GM21390 (cell line): ENCODE data around the gene VRK3.
A peak's percentile ranks its signal among the peaks of the same experiment; 100 is the strongest.
"Not testable (repeated sequence)": the region's sequence is repeated elsewhere in the genome, so short reads cannot be mapped to it uniquely, and the experiment has no call there.

Source experiments
- ATAC-seq: cut with Tn5 transposase; IDR thresholded peaks from one replicate; pipeline ENCODE4 v1.9.1; 2021; ENCODE audit not compliant: unreplicated experiment

The VRK3 gene

DNA sequence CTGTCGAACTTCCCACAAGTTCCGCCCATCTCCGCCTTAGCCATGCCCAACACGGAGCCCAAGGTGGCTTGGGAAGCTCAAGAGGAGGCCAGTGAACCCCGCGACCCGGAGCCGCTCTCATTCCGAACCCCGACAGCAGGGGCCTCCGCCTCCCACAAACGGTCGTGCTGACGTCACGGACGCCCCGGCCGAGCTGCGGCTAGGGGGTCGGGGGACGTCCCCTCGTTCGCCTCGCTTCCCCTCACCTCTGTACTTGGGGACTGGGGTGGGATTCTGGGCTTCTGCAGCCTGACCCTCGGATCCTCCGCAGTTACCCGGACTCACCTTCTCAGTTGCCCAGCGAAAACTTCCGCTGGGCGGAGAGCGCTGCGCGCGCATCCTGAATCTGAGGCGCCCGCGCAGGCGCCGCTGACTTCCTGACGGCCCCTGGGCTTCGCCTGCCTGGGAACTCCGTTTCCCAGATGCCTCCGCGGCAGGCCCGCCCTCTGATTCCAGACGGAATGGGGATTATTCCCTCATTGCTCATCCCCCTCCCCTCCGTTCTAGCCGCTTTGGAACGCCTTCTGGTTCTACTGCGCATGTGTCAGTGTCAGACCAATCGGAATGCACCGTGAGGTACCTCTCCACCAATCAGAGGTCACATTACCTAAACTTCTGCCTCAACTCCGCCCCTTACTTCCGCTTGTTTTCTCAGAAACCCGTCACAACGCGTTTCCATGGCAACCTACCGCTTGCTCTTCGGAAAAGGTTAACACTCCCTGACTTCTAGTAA is at the start of gene VRK3:
Gene VRK3 (minus strand): TSS at position 351 of the 772 bp plus-strand sequence. CDS start 9,210 bp downstream, outside the sequence.
- ATAC-seq: peak; percentile 73

DNA sequence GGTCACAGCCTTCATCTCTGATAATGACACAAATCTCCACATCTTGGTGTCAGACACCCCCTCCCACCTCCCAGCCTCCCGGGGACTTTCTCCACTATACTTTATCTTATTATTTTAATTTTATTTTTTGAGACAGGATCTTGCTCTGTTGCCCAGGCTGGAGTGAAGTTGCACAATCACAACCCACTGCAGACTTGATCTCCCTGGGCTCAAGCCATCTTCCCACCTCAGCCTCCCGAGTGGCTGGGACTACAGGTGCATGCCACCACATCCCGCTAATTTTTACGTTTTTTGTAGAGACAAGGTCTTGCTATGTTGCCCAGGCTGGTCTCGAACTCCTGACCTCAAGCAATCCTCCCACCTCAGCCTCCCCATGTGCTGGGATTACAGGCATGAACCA is 43.2 kb upstream of the VRK3 start:
- not testable (repeated sequence) for ATAC-seq

DNA sequence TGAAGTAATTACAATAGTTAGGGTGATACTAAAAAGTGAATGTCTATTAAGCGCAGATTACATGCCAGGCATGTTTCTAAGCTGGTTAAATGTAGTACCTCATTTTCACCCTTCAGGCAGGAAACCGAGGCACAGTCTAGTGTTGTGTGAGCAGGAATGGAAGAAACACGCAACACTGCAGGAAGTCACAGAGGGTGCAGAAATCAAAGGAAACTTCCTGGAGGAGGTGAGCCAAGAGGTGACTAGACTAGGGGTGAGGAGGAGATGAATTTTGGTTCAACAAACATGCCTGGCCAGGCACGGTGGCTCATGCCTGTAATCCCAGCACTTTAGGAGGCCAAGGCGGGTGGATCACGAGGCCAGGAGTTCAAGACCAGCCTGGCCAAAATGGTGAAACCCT is 42.4 kb upstream of the VRK3 start:
- no peak for ATAC-seq

DNA sequence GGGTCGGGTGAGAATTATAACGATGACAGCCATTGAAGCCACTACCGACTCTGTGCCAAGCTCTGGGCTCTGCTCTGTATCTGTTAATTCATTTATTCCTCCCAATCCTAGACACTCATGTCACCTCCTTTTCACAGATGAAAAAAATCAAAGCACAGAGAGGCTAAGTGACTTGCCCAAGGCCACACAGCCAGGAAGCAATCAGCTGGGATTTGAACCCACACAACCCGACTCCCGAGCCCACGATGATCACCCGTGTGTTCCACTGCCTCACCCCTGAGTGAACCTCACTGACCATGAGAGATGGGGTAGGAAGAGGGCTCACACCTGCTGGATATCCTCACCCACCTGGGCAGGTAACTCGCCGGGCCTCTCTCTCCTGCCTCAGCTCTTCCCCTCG is 40.8 kb upstream of the VRK3 start:
- ATAC-seq: no peak

DNA sequence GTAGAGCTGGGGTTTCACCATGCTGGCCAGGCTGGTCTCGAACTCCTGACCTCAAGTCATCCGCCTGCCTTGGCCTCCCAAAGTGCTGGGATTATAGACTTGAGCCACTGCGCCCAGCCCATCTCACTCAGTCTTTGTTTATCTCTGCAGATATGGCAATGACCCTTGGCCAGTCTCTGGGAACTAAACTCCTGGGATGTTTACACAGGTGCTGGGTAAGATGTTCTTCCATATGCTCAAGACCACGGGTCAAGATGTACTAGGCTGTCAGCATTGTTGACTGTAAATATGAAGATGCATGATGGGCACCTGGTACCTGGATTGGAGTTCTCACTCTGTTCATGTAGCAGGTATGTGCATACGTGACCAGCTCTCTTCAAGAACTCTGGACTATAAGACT is 36.5 kb upstream of the VRK3 start:
- no peak for ATAC-seq

DNA sequence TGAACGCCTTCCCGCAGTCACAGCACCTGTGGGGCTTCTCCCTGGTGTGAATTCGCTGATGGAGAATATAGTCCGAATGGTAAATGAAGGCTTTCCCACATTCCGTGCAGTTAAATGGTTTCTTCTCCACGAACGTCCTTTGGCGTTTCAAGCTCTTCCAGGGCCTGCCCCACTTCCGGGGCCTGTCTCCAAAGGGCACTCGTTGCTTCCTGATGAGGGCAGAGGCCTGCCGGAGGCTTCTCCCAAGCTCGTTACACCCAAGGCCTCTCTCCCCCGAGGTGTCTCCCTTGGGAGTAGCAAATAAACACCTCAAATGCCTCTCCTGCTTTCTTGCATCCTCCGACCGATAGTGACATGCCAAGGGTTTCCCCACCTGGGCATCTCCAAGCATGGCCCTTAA is 34.9 kb upstream of the VRK3 start:
- ATAC-seq: no peak

DNA sequence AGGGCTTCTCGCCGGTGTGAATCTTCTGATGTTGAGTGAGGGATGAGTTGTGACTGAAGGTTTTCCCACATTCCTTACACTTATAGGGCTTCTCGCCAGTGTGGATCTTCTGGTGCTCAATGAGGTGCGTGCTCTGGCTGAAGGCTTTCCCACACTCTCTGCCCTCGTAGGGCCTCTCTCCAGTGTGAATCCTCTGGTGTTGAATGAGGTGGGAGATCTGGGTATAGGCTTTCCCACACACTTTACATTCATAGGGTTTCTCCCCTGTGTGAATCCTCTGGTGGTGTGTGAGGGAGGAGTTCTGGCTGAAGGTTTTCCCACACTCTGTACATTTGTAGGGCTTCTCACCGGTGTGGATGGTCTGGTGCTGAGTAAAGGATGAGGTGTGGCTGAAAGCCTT is 33.9 kb upstream of the VRK3 start:
- ATAC-seq: no peak

GRCh38 chr19:50058425-50058824 is 33.3 kb upstream of the VRK3 start:
- ATAC-seq: no peak

DNA sequence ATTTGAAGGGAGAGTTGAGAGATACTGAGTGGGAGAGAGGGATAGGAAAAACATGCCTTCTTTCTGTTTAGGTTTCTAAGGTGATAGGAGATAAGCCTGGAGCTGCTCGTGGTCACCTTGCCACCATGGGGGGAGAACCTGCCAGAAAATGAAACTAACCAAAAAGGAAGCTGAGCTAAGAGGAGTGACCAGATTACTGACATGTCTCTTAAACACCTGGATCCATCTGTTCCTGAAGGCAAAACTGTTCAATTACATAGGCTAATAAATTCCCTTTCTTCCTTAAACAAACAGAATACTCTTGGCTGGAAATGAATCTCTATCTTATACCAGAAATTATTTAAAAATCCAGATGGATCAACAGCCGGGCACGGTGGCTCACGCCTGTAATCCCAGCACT is 27.9 kb upstream of the VRK3 start:
- ATAC-seq: no peak

- no peak for ATAC-seq
Observed at GRCh38 chr19:50051964-50052363, 26.8 kb upstream of the VRK3 start.

DNA sequence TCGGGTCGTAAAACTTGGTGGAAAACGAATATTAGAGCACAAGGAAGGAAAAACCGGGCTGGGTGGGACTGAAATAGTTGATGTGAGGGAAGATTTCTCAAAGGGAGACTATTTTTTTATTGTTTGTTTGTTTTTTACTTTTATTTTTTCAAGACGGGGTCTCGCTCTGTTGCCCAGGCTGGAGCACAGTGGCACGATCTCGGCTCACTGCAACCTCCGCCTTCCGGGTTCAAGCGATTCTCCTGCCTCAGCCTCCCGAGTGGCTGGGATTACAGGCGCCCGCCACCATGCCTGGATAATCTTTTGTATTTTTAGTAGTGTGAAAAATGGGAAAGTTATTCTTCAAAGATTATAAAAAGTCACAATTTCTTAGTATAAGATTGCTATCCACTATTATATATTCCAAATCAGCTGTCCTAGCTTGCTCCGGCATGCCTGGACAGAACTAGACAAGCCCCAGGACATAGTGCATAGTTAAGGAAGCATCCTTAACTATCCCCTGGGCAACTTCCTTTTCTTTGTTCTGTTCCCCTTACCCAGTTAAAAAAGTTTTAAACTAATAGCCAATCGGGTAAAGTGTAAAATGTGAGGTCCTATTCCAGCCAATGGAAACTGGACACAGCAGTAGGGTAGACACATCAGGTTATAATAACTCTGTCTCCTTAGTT is 26.2 kb upstream of the VRK3 start:
- not testable (repeated sequence) for ATAC-seq

DNA sequence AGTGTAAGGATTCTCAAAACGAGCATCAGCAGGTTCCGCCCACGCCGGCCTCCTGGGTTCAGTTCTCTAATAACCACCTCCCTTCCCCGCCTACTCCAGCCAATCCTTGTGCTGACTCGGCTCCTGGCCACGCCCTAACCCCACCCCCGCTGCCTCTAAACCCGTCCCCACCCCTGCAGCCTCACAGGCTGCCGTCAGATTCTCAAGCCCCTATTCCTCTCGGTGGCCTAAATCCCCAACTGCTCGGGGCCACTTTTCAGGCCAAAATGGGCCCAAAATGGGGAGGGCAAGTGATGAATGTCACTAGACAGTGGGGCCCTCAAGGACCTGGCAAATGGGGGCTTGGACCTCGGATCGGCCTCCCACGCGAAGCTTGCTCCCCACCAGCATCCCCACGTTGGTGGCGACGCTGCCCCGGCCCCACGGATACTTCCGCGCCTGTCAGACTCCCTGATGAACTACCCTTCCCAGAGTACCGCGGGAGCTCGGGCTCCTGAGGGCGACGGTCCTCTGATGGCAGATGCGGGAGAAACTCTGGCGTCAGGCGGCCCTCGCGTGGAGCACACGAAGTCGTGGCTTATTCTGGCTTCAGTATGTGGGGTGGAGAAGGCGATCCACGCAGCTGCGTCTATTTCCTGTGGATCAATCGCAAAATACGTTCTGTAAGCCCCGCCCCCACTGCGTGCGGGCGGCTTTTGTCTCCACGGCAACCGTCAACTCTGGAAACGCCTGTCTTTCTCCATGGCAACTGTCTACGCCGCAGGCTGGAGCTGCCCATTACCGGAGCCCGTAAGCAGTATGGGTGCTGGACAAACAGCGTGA is 25.4 kb upstream of the VRK3 start:
- no peak for ATAC-seq

- ATAC-seq: no peak
Observed at GRCh38 chr19:50047671-50048070, 22.5 kb upstream of the VRK3 start.

- ATAC-seq: no peak
Observed at GRCh38 chr19:50046649-50047503, 21.7 kb upstream of the VRK3 start.

DNA sequence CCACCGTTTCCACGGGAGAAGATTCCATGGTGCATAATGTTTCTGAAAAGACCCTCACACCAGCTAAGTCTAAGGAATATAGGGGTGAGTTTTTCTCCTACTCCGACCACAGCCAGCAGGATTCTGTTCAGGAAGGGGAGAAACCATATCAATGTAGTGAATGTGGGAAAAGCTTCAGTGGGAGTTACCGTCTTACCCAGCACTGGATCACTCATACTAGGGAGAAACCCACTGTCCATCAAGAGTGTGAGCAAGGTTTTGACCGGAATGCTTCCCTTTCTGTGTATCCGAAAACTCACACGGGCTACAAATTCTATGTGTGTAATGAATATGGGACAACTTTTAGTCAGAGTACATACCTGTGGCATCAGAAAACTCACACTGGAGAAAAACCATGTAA is 19.8 kb upstream of the VRK3 start:
- no peak for ATAC-seq

DNA sequence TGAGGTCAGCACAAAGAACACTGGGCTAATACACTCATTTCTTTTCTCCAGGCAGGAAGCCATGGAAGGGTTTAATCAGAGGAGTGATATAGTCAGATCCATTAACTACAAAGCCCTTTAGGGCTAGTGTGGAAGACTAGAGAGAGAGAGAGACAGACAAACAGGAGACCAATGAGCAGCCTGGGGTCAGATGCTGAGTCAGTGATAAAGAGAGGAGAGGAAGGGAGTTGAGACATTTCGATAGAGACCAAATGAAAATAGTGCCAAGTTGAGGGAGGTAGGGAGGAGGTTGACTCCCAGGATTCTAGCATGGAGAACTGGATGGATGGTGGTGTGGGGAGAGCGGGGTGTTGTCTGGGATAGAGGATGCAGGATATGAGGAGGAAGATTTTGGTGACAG is 18.8 kb upstream of the VRK3 start:
- ATAC-seq: no peak

DNA sequence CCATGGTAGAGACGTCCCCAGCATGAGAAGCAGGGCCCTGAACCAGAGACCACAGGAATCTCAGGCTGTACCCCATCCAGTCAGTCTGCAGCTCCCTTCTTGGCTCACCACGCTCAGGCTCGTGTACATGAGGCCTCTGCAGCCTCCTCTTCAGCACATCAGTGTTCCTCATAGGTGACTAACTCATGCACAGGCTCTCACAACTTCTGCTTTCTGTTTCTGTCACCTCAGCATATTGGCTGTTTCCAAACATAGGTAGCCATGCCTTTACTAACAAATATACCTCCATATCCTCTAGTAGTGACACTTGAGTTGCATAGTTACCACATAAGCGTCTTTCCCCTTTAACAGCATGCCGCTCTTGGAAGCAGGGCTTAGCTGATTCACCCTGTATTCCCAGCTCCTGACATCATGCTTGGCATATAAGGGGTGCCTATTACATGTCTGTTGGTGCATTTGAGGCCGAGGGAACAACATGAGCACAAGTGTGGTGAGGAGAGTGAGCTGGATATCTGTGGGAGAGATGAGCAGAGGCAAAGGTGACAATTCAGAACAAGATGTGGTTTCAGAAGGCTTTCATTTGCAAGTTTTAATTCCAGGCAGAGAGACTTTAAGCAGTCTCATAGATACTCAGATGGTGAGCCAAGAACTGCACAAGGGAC is 17.3 kb upstream of the VRK3 start:
- no peak for ATAC-seq

- ATAC-seq: no peak
Observed at GRCh38 chr19:50040967-50041366, 15.8 kb upstream of the VRK3 start.

GRCh38 chr19:50039968-50040367 is 14.8 kb upstream of the VRK3 start:
- ATAC-seq: no peak

- ATAC-seq: no peak
Observed at GRCh38 chr19:50036908-50037307, 11.7 kb upstream of the VRK3 start.
